Glutamatergic neuron (in vitro differentiated cells): ENCODE results near the gene B4GALT5. TPM values are rescaled to one million over a fixed set of nuclear protein-coding genes. Genes with fewer than 3 reads are reported as not detected.
"Not testable (repeated sequence)": the region's sequence is repeated elsewhere in the genome, so short reads cannot be mapped to it uniquely, and the experiment has no call there.

Experiments
- DNase-seq: peaks from one replicate; pipeline ENCODE4 v3.0.0; 2022
- H3K27ac Mint-ChIP-seq: one replicate; pipeline ENCODE4 v1.8.0; 2020; ENCODE audit warnings: mild to moderate bottlenecking, mixed read lengths, inconsistent platforms; ENCODE audit not compliant: unreplicated experiment
- H3K27me3 Mint-ChIP-seq: one replicate; pipeline ENCODE4 v1.8.0; 2020; ENCODE audit warnings: mild to moderate bottlenecking, moderate library complexity, mixed read lengths, inconsistent platforms; ENCODE audit not compliant: unreplicated experiment
- H3K36me3 Mint-ChIP-seq: one replicate; pipeline ENCODE4 v1.8.0; 2020; ENCODE audit warnings: mild to moderate bottlenecking, mixed read lengths, inconsistent platforms; ENCODE audit not compliant: unreplicated experiment
- H3K4me1 Mint-ChIP-seq: one replicate; pipeline ENCODE4 v1.8.0; 2020; ENCODE audit warnings: mild to moderate bottlenecking, low read depth, mixed read lengths, inconsistent platforms; ENCODE audit not compliant: unreplicated experiment
- H3K4me3 Mint-ChIP-seq: one replicate; pipeline ENCODE4 v1.8.0; 2020; ENCODE audit warnings: mild to moderate bottlenecking, mixed read lengths, inconsistent platforms; ENCODE audit not compliant: unreplicated experiment
- H3K9me3 Mint-ChIP-seq: one replicate; pipeline ENCODE4 v1.8.0; 2020; ENCODE audit warnings: mild to moderate bottlenecking, moderate library complexity, mixed read lengths, inconsistent platforms; ENCODE audit not compliant: unreplicated experiment
- CTCF ChIP-seq: fragments of 200-600 bp; sonication (generic); IDR thresholded peaks from one replicate; pipeline ENCODE4 v1.5.0; 2021; ENCODE audit not compliant: partially characterized antibody, unreplicated experiment
- total RNA-seq: library from RNA; stranded (reverse); fragmentation: NEBNext Ultra II Directional; extraction: Animal tissue kit (Norgen Biotek cat#: 25700); gene quantifications from one replicate; pipeline ENCODE4 v1.2.1, GENCODE V29; 2021; ENCODE audit not compliant: unreplicated experiment

The B4GALT5 gene
- total RNA-seq, 1 donor from 2014 or later: 61.3 TPM

DNA sequence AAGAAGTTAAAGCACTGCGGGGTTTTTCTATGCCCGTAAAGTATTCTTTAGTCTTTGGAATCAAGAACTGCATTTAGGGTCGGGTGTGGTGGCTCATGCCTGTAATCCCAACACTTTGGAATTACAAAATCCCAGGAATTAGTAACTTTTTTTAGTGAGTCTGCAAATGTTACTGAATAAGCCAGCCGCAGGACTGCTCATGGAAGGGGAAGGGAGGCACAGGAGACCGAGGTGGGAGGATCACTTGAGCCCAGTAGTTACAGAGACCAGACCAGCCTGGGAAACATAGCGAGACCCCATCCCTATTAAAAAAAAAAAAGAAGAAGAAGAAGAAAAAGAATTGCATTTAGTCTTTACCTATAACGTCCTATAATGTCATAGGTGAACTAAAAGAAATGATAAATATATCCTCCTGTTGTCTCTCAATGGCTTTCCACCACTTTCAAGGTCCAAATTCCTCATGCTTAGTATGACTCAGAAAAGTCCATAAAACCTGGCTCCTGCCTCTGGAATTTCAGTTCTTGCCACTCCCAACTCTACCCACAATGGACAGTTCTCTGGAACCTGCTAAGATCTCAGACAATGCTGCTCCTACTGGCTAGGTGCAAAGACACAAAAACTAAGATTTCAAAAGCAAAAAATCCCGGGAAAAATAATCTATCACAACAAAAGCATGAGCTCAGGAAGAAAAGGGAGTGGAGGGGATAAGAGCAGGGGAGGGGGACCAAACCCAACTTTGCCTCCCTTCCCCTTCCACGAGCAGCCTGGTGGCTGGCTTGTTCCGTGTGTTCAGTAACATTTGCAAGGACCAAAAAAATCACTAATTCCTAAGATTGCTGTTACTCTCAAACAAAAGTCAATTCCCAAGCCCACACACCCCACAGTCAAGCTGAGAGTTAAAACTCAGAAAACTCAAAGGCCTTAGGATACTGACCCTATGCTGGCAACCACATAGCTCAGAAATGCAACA is 39.0 kb downstream of the B4GALT5 start:
- DNase-seq: no peak
- Mint-ChIP-seq H3K36me3 (no peaks in the 10 kb centered on the region), H3K27ac (no peak overlapping the region), H3K9me3 (no peaks in the 10 kb centered on the region), H3K4me3 (no peak overlapping the region), H3K4me1 (peaks cover 42% of the 10 kb centered on the region), H3K27me3 (peaks cover 2% of the 10 kb centered on the region)
- TF ChIP-seq CTCF: no peak

DNA sequence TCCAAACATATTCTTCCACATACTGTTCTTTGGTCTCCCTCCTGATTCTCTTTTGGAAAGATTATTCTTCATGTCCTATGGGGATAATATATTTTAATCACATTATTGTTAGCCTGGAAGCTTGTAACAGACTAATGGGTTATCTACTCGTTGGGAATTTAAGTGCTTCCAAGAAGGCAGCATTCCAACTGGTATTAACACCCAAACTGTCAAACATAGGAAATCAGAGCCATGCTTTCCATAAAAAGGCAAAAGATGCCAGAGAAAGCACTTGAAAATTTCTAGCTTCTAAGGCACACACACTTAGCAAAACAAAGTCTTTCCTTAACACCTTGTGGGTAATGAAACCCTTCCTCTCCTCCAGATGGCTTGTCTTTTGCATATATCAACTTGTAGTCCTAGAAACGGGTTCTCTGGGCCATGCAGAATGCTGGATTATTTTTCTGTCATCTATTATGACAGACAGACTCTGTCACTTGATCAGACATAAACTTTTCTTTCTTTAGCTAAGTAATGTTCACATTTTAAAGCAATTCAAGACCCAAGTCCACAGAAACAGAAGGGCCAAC is 41.5 kb downstream of the B4GALT5 start:
- no peak overlapping the region for H3K4me3 Mint-ChIP-seq
- no peak for DNase-seq
- no peak overlapping the region for H3K27ac Mint-ChIP-seq
- no peaks in the 10 kb centered on the region for H3K9me3 Mint-ChIP-seq
- H3K36me3 Mint-ChIP-seq: no peaks in the 10 kb centered on the region
- no peak for TF ChIP-seq CTCF
- peaks cover 28% of the 10 kb centered on the region for H3K4me1 Mint-ChIP-seq
- peaks cover 2% of the 10 kb centered on the region for H3K27me3 Mint-ChIP-seq

GRCh38 chr20:49671433-49671832 is 42.2 kb downstream of the B4GALT5 start:
- Mint-ChIP-seq H3K9me3 (no peaks in the 10 kb centered on the region), H3K27me3 (peaks cover 2% of the 10 kb centered on the region), H3K4me3 (no peak overlapping the region), H3K4me1 (peaks cover 26% of the 10 kb centered on the region), H3K27ac (no peak overlapping the region), H3K36me3 (no peaks in the 10 kb centered on the region)
- no peak for DNase-seq
- no peak for TF ChIP-seq CTCF

DNA sequence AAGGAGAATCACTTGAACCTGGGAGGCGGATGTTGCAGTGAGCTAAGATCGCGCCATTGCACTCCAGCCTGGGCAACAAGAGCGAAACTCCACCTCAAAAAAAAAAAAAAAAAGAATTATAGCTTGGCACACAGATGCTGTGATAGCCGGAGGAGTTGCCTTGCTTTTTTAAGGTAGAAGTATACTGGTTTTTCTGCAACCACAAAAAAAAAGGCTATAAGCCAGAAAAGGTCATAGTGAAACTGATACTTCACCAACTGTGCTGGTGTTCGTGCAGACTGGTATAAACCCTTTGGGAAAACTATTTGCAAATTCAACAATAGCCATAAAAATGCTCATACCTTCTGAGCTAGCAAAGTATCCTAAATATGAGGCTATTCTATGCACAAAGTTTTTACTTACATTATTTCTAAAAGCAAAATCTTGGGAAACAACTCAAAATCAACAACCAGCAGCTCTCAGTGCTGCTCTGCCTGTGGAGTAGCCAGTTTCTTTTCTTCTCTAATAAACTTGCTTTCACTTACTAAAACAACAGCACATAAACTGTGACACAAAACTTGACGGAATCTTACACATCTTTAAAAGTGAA is 44.0 kb downstream of the B4GALT5 start:
- Mint-ChIP-seq H3K36me3 (no peaks in the 10 kb centered on the region), H3K27me3 (peaks cover under 1% of the 10 kb centered on the region), H3K27ac (no peak overlapping the region), H3K4me3 (no peak overlapping the region), H3K4me1 (peaks cover 23% of the 10 kb centered on the region), H3K9me3 (no peaks in the 10 kb centered on the region)
- no peak for DNase-seq
- no peak for TF ChIP-seq CTCF

DNA sequence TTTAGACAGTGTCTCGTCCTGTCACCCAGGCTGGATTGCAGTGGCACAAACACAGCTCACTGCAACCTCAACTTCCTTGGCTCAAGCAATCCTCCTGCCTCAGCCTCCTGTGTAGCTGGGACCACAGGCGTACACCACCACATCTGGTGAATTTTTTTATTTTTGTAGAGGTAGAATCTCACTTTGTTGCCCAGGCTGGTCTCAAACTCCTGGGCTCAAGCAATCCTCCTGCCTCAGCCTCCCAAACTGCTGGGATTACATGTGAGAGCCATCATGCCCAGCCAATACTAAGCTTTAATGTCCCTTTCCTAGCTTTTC is 44.8 kb downstream of the B4GALT5 start:
- H3K27ac Mint-ChIP-seq, H3K4me3 Mint-ChIP-seq, H3K36me3 Mint-ChIP-seq, H3K27me3 Mint-ChIP-seq, H3K9me3 Mint-ChIP-seq, DNase-seq: not testable (repeated sequence)
- H3K4me1 Mint-ChIP-seq: peaks cover 25% of the 10 kb centered on the region
